ENCODE data around the gene SLC7A6. TPM values are rescaled to one million over a fixed set of nuclear protein-coding genes. Genes with fewer than 3 reads are reported as not detected.

The SLC7A6 gene
- total RNA-seq, 1 donor from 2014 or later, result 50.7 TPM

- H3K27me3 Mint-ChIP-seq (ENCODE audit: unreplicated experiment), result no peaks in the 10 kb centered on the region
- peaks cover 5% of the 10 kb centered on the region for H3K36me3 Mint-ChIP-seq (ENCODE audit: unreplicated experiment)
- no peaks in the 10 kb centered on the region for H3K9me3 Mint-ChIP-seq (ENCODE audit: unreplicated experiment)
- TF ChIP-seq CTCF (IDR thresholded peaks at IDR 0.05), result no peak
- no peak overlapping the region for H3K27ac Mint-ChIP-seq (ENCODE audit: unreplicated experiment)
- no peak overlapping the region for H3K4me3 Mint-ChIP-seq (ENCODE audit: unreplicated experiment)
- no peaks in the 10 kb centered on the region for H3K4me1 Mint-ChIP-seq (ENCODE audit: unreplicated experiment)
- no peak for DNase-seq (ENCODE audit: extremely low spot score, unreplicated experiment)
Measured at GRCh38 chr16:68219725-68220351, 44.5 kb upstream of the SLC7A6 start.

GRCh38 chr16:68223072-68223471 lies 41.3 kb upstream of the SLC7A6 start:
- Mint-ChIP-seq H3K27ac (ENCODE audit: unreplicated experiment) (no peak overlapping the region), H3K4me3 (ENCODE audit: unreplicated experiment) (no peak overlapping the region), H3K9me3 (ENCODE audit: unreplicated experiment) (no peaks in the 10 kb centered on the region), H3K27me3 (ENCODE audit: unreplicated experiment) (no peaks in the 10 kb centered on the region), H3K4me1 (ENCODE audit: unreplicated experiment) (no peaks in the 10 kb centered on the region), H3K36me3 (ENCODE audit: unreplicated experiment) (peaks cover 3% of the 10 kb centered on the region)
- no peak for TF ChIP-seq CTCF (IDR thresholded peaks at IDR 0.05)
- no peak for DNase-seq (ENCODE audit: extremely low spot score, unreplicated experiment)

GRCh38 chr16:68226116-68226515 lies 38.2 kb upstream of the SLC7A6 start:
- Mint-ChIP-seq H3K27ac (ENCODE audit: unreplicated experiment) (no peak overlapping the region), H3K36me3 (ENCODE audit: unreplicated experiment) (peaks cover 6% of the 10 kb centered on the region), H3K27me3 (ENCODE audit: unreplicated experiment) (no peaks in the 10 kb centered on the region), H3K4me3 (ENCODE audit: unreplicated experiment) (no peak overlapping the region), H3K4me1 (ENCODE audit: unreplicated experiment) (peaks cover 10% of the 10 kb centered on the region), H3K9me3 (ENCODE audit: unreplicated experiment) (no peaks in the 10 kb centered on the region)
- no peak for DNase-seq (ENCODE audit: extremely low spot score, unreplicated experiment)
- TF ChIP-seq CTCF (IDR thresholded peaks at IDR 0.05), result no peak

GRCh38 chr16:68227183-68227793 lies 37.0 kb upstream of the SLC7A6 start:
- Mint-ChIP-seq H3K36me3 (ENCODE audit: unreplicated experiment) (peaks cover 6% of the 10 kb centered on the region), H3K9me3 (ENCODE audit: unreplicated experiment) (no peaks in the 10 kb centered on the region), H3K27me3 (ENCODE audit: unreplicated experiment) (no peaks in the 10 kb centered on the region), H3K4me1 (ENCODE audit: unreplicated experiment) (peaks cover 10% of the 10 kb centered on the region), H3K4me3 (ENCODE audit: unreplicated experiment) (no peak overlapping the region), H3K27ac (ENCODE audit: unreplicated experiment) (no peak overlapping the region)
- TF ChIP-seq CTCF (IDR thresholded peaks at IDR 0.05), result no peak
- DNase-seq (ENCODE audit: extremely low spot score, unreplicated experiment), result no peak

GRCh38 chr16:68227850-68228553 lies 36.3 kb upstream of the SLC7A6 start:
- H3K36me3 Mint-ChIP-seq (ENCODE audit: unreplicated experiment), result peaks cover 6% of the 10 kb centered on the region
- no peak for DNase-seq (ENCODE audit: extremely low spot score, unreplicated experiment)
- H3K27ac Mint-ChIP-seq (ENCODE audit: unreplicated experiment), result no peak overlapping the region
- peaks cover 10% of the 10 kb centered on the region for H3K4me1 Mint-ChIP-seq (ENCODE audit: unreplicated experiment)
- no peaks in the 10 kb centered on the region for H3K9me3 Mint-ChIP-seq (ENCODE audit: unreplicated experiment)
- no peaks in the 10 kb centered on the region for H3K27me3 Mint-ChIP-seq (ENCODE audit: unreplicated experiment)
- no peak overlapping the region for H3K4me3 Mint-ChIP-seq (ENCODE audit: unreplicated experiment)
- TF ChIP-seq CTCF (IDR thresholded peaks at IDR 0.05), result no peak
